Transverse colon (tissue), 3 donors: ENCODE measurements around the gene BLNK.

Experiments used
- CTCF ChIP-seq, 5 experiments: fragments of 200-600 bp in 3 of 5; fragments of 450-650 bp in 2 of 5; sonication (generic) in 3 of 5; IDR thresholded peaks; 1 replicate in 2 of 5; 2 replicates in 3 of 5; pipeline ENCODE4 v1.5.1; 2016 to 2017; ENCODE audit warnings: antibody characterized with exemption in 5 of 5, inconsistent platforms in 3 of 5, mild to moderate bottlenecking in 2 of 5, moderate library complexity in 1 of 5
- EP300 ChIP-seq: sonication (generic); formaldehyde crosslinking; IDR thresholded peaks from one replicate; pipeline ENCODE4 v1.6.1; 2017; ENCODE audit warnings: antibody characterized with exemption, low read depth

- no peak for TF ChIP-seq CTCF (IDR thresholded peaks at IDR 0.05)
- no peak for TF ChIP-seq EP300
These were observed 94.4 kb downstream of the BLNK start for GRCh38 chr10:96176985-96177384.
